Superior temporal gyrus (tissue), 1 donor: Measurements from ENCODE around the gene PRMT3.
"Not testable (repeated sequence)": the region's sequence is repeated elsewhere in the genome, so short reads cannot be mapped to it uniquely, and the experiment has no call there.

Experiments
- DNase-seq: peaks from one replicate; pipeline ENCODE4 v3.0.0-alpha.2; 2016; ENCODE audit errors: extremely low spot score

PRMT3 gene

DNA sequence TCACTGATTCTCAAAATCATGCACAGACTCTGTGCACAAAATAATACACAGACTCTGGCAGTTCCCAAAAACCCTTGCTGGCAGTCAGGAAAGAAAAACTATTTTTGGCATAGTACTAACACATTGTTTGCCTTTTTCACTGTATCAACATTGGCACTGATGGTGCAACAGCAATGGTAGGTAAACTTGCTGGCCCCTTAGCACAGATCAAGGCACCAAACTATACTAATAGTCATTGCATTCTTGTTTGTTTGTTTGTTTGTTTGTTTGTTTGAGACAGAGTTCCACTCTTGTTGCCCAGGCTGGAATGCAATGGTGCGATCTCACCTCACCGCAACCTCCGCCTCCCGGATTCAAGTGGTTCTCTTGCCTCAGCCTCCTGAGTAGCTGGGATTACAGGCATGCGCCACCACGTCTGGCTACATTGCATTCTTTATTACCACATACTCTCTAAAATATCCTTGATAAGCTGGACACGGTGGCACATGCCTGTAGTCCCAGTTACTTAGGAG lies 130.9 kb downstream of the PRMT3 start:
- DNase-seq: no peak

DNA sequence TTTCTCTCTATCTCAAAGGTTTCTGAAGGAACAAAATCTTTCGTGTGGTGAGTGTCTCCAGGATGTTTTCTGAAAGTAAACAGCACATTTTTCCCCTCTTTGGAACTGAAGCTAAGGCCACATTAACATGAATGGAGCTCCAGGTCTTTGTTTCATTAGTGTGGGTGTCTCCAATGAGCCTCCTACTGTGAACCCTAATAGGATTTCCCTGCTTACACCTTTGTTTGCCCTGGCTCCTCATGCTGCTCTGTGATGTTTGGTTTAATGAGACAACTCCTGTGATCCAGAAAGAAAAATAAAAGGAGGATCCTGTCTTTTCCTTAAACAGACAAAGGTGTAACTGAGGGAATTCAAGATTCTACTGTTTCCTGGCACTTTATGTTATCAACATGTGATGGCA lies 135.0 kb downstream of the PRMT3 start:
- no peak for DNase-seq

DNA sequence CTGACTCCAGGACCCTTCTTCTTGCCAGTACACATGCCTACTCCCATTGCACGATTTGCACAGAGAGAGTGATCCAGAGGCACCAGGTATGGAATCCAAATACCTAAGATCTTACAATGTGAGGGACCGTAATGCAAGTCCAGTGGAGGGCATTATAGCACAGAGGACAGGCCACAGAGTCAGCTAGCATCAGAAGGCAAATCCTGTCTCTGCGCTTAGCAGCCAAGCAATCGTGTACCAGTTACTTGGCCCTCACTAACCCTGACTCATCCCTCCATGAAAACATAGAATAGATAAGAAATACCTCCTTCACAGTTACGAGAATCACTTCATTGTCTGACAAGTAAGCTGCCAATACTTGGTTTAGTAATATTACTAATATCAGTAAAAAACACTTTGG lies 142.2 kb downstream of the PRMT3 start:
- no peak for DNase-seq

DNA sequence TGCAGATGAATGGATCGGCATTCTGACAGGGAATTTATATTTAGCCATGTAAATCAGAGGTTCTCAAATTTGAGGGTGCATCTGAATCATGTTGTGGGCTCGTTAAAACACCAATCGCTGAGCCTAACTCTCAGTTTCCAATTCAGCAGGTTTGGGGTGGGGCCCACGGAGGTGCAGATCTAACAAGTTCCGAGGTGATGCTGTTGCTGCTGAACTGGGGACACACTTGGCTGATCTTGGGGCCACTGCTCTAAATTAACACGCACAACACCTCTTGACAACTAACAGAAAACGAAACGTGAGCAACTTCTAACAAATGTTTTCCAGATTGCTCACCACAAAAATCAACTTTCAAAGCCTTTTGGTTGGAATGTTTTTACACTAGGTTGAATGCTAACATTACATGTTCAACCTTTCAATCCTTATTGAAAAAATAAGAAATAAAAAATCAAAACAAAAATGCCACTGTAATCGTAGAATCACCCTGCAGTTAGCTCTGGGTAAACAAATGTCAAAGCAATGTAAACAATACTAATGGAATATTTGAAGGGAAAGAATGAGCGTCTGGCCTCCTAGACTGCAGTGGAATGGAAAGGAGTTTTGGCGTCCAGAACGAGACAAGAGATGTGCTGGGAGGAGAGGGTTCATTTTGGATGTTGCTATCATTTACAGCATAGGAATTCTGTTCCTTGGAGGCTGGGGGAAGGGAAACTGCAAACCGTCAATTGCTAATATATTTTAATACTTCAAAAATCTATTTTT lies 143.6 kb downstream of the PRMT3 start:
- DNase-seq: no peak

DNA sequence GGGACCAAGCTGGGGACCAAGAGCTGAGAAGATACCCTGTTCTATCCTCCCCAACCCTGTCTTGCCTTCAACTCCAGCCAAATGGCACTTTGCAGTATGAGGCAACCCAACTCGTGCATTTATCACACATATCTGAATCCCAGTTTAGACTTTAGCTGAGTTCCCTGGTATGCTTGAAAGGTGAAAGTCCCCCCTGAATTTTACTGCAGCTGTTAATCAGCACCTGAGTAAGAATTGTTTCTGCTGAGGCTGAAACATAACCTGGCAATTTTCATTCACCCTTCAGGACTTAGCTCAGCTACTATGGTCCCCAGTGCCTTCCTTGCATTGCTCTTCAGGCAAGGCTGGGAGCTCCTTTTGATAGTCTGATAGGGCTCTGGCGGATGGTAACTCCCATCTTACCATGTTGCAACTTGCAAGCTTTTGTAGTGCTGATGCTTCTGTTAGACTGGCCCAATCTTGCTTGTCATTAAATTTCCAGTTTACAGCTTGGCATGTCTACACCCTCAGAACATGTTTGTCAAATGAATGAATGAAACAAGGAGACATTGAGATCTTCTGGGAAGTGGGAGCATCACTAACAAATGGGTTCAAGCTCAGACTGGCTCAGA lies 147.9 kb downstream of the PRMT3 start:
- no peak for DNase-seq

DNA sequence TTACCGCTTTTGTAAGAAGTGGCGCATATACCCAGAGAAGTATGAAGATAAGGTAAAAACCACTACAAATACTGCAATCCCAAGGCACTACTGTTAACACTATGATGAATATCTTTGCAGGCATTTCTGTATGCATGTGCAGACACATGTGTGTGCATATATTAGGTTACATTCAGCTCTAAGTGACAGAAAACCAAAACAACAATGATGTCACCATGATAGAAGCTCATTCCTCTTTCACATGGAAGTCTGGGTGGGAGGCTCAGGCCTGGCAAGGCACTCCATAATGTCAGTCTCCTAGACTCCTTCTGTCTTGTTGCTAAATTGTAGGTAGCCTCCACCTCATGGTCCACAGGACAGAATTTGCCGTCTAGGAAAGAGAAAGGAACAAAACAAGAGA lies 148.8 kb downstream of the PRMT3 start:
- no peak for DNase-seq

DNA sequence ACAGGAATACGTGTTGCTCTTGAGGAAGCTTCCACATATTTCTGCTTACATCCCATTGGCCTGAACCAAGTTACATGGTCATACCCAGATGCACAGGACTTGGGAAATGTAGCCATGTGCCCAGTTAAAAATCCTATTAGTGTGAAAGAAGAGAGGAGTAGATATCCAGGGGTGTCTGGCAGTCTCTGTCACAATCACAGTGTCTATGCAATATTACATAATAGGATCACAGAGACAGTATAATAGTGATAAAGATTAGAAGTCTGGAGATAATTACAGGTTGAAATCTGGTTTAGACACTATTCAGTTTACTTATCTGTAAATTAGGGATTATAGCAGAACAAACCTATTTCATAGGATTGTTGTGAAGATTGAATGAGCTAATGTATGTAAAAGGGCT lies 149.3 kb downstream of the PRMT3 start:
- no peak for DNase-seq

DNA sequence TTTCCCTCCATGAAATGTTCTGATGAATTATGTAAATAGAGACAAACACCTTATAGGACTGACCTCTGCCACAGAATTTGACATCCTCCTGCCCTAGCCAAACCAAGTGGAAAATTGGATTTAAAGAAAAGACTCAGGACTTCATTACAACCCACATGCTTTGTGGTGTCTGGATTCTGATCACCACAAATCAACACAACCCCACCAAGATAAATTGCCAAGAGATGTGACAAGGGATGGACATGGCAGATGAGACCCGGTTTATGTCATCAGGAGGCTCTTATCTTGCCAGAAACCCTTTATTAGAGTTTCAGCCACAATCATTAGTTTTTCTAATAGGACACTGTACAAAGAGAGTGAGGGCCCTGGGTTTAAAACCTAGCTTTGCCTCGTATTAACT lies 154.0 kb downstream of the PRMT3 start:
- DNase-seq: no peak

DNA sequence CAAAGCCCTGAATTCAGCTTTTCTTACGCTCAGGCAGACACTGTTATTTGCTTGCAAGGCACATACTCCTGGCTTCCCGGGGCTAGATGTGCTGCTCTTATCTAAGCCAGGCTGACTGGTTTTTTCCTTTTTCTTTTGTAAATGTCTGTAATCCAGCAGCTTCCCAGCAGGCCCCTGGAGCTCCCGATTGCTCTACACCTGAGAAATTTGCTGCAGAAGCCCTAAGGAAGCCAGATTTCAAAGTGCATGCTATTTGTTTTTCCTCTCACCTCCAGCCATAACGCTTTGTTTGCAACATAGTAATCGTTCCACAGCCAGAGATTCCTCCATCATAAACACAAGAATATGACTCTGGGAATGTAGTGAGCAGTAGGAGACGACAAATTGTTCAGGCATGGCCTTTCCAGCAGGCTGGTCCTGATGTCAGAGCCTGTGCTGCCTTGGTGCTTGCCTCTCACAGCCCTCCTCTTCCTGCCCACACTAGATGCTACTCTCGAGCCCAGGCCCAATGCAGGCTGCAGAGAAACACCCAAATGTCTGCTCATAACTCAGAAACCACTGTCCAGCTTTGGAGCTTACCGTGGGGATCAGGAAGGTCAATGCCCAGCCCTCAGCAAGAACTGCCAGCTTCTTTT lies 157.2 kb downstream of the PRMT3 start:
- DNase-seq: no peak

DNA sequence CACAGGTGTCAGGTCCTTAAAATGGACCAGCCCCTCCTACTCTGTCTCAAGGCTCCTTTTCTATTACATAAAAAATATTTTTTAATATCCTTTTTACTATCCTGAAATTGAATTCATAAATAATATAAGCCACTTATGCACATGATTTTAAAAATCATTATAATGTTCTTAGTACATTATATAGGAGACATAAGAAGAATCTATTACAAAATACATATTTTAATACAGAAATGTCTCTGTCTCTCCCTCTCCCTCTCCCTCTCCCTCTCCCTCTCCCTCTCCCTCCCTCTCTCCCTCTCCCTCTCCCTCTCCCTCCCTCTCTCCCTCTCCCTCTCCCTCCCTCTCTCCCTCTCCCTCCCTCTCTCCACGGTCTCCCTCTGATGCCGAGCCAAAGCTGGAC lies 159.9 kb downstream of the PRMT3 start:
- DNase-seq: no peak

DNA sequence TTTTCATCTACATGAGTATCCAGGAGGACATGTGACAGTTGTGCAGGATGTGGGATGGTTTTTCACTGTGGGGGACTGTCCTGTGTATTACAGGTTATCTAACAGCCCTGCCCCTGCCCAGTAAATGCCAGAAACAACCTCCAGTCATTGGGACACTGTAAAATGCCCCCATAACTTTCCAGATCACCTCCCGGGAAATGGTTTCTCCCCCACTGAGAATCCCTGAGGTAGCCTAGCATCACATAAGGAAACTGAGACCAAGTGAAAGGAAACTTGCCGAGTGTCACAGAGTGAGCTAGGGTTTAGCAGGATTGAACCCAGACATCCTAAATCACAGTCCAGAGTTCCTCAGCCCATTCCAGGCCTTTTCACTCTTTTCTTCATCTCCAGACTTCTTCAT lies 163.6 kb downstream of the PRMT3 start:
- DNase-seq: no peak

DNA sequence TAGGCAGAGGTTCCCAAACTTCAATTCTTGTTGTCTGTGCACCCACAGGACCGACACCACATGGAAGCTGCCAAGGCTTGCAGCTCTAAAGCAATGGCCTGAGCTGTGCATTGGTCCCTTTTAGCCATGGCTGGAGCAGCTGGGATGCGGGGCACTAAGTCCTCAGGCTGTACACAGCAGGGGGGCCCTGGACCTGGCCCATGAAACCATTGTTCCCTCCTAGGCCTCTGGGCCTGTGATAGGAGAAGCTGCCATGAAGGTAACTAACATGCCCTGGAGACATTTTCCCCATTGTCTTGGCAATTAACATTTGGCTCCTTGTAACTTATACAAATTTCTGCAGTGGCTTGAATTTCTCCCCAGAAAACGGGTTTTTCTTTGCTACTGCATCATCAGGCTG lies 168.3 kb downstream of the PRMT3 start:
- no peak for DNase-seq

DNA sequence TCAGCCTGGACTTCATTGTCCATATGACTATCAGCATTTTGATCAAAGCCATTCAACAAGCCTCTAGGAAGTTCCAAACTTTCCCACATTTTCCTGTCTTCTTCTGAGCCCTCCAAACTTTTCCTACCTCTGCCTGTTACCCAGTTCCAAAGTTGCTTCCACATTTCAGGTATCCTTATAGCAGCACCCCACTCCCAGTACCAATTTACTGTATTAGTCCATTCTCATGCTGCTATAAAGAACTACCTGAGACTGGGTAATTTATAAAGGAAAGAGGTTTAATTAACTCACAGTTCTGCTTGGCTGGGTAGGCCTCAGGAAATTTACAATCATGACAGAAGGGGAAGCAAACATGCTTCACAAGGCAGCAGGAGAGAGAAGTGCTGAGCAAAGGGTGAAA lies 168.9 kb downstream of the PRMT3 start:
- not testable (repeated sequence) for DNase-seq

DNA sequence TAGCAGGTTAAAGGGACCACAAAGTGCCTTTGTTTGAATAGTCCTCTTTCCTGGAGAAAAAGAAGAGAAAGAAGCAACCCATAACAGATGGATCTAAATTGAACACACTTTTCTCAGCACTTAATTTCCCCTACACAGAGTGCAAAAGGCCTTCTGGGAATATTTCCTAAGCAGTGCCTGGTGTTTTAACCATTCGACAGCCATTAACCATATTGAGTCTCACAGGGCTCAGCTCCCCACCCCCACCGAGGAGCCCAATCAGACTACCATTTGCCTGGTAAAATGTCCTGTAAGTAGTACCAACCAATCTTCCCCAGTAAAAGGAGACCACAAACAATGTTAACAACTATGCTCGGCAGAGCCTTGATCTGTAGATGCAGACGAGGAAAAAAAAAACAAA lies 171.2 kb downstream of the PRMT3 start:
- no peak for DNase-seq
